OCI-LY1 (cell line): ENCODE results near the gene MYL3.
"Not testable (repeated sequence)": the region's sequence is repeated elsewhere in the genome, so short reads cannot be mapped to it uniquely, and the experiment has no call there.

Source experiments
- H2AFZ ChIP-seq: fragments of 200-600 bp; sonication (generic), shearing (Covaris generic); 2 replicates; pipeline ENCODE4 v1.6.0; 2014; ENCODE audit warnings: antibody characterized with exemption, mild to moderate bottlenecking, low read length
- H3F3A ChIP-seq: fragments of 200-600 bp; sonication (generic), shearing (Covaris generic); 2 replicates; pipeline ENCODE4 v1.6.0; 2014; ENCODE audit warnings: mild to moderate bottlenecking, antibody characterized with exemption, low read length, moderate library complexity; ENCODE audit not compliant: insufficient read depth
- H3K27ac ChIP-seq: fragments of 200-600 bp; sonication (generic); 2 replicates; pipeline ENCODE4 v1.5.1; 2014; ENCODE audit warnings: low read length, mixed run types, mild to moderate bottlenecking, low read depth; ENCODE audit not compliant: poor library complexity, severe bottlenecking
- H3K27me3 ChIP-seq: fragments of 200-600 bp; sonication (generic); 2 replicates; pipeline ENCODE4 v1.6.0; 2014; ENCODE audit warnings: antibody characterized with exemption, mild to moderate bottlenecking, low read length, moderate library complexity; ENCODE audit not compliant: insufficient read depth
- H3K36me3 ChIP-seq: fragments of 200-600 bp; sonication (generic); 2 replicates; pipeline ENCODE4 v1.6.1; 2014; ENCODE audit warnings: mild to moderate bottlenecking, antibody characterized with exemption, low read length, moderate library complexity, mixed read lengths; ENCODE audit not compliant: insufficient read depth
- H3K4me1 ChIP-seq: fragments of 200-600 bp; sonication (generic); 2 replicates; pipeline ENCODE4 v1.5.1; 2014; ENCODE audit warnings: mild to moderate bottlenecking, low read length, moderate library complexity; ENCODE audit not compliant: insufficient read depth, severe bottlenecking
- H3K4me2 ChIP-seq: fragments of 200-600 bp; sonication (generic), shearing (Covaris generic); 2 replicates; pipeline ENCODE4 v1.6.1; 2014; ENCODE audit warnings: low read length
- H3K4me3 ChIP-seq: fragments of 200-600 bp; sonication (generic); 2 replicates; pipeline ENCODE4 v1.5.1; 2014; ENCODE audit warnings: low read length, low read depth, mild to moderate bottlenecking, mixed read lengths; ENCODE audit not compliant: poor library complexity, severe bottlenecking
- H3K79me2 ChIP-seq: fragments of 200-600 bp; shearing (Covaris generic); 2 replicates; pipeline ENCODE4 v1.6.1; 2016; ENCODE audit warnings: mixed run types, low read length, mixed read lengths; ENCODE audit not compliant: insufficient read depth
- H3K9ac ChIP-seq: fragments of 200-600 bp; sonication (generic), shearing (Covaris generic); 2 replicates; pipeline ENCODE4 v1.6.1; 2014; ENCODE audit warnings: mild to moderate bottlenecking, low read length, mixed read lengths
- H3K9me2 ChIP-seq: fragments of 200-600 bp; sonication (generic), shearing (Covaris generic); 2 replicates; pipeline ENCODE4 v1.6.1; 2014; ENCODE audit warnings: low read depth, mild to moderate bottlenecking, low read length, mixed read lengths
- H3K9me3 ChIP-seq: fragments of 200-600 bp; shearing (Covaris generic); 2 replicates; pipeline ENCODE4 v1.6.1; 2014; ENCODE audit warnings: low read length, mixed read lengths
- H4K20me1 ChIP-seq: fragments of 200-600 bp; sonication (generic), shearing (Covaris generic); 2 replicates; pipeline ENCODE4 v1.6.0; 2016; ENCODE audit warnings: mild to moderate bottlenecking, low read length; ENCODE audit not compliant: insufficient read depth
- CTCF ChIP-seq: fragments of 200-600 bp; sonication (generic), shearing (Covaris generic); IDR thresholded peaks from 2 replicates; pipeline ENCODE4 v1.5.1; 2017; ENCODE audit warnings: mild to moderate bottlenecking, antibody characterized with exemption, low read length, moderate library complexity, mixed read lengths
- EZH2 ChIP-seq: fragments of 200-600 bp; sonication (generic), shearing (Covaris generic); IDR thresholded peaks from 2 replicates; pipeline ENCODE4 v1.8.0; 2017; ENCODE audit warnings: borderline replicate concordance, mixed run types, mild to moderate bottlenecking, antibody characterized with exemption, low read length, moderate library complexity, mixed read lengths

Gene MYL3

DNA sequence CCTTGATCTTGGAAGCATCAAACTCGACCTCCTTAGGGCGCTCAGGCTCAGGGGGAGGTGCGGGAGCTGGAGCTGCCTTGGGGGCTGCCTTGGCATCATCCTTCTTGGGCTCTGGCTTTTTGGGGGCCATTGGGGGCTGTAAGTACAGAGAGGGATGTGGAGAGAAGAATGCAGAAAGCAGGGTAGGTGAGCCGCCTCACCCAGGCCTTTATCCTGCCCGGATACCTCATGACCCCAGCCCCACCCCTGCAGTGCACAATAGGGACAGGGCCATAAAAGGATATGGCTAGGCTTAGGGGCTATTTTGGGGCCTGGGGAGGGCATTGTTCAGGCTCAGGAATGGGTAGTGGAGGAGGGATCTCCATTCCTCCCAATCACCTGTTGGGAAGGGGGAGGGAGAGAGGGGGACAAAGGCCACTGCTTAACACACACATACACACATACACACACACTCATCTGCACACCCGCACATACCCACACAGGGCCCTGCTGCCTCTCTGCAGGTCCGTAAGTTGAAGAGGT lies at the start of gene MYL3:
Gene MYL3 (minus strand): TSS at position 184 of the 522 bp plus-strand sequence. CDS start 54 bp downstream, at position 130.
- Histone ChIP-seq H3F3A (no peaks in the 10 kb centered on the region), H3K27ac (no peak within 1 kb of the TSS), H3K9me3 (no peaks in the 10 kb centered on the region), H3K9ac (no peak within 1 kb of the TSS), H3K4me3 (no peak within 1 kb of the TSS), H3K4me1 (no peaks in the 10 kb centered on the region), H4K20me1 (no peaks in the 10 kb centered on the region), H3K27me3 (no peaks in the 10 kb centered on the region), H3K79me2 (no peaks in the 10 kb centered on the region), H3K36me3 (no peaks in the 10 kb centered on the region), H3K9me2 (no peaks in the 10 kb centered on the region), H3K4me2 (no peak within 1 kb of the TSS), H2AFZ (no peak within 1 kb of the TSS)
- no peak for TF ChIP-seq EZH2
- no peak for TF ChIP-seq CTCF

GRCh38 chr3:46912986-46913385 lies 49.7 kb upstream of the MYL3 start:
- no peak overlapping the region for H3K4me2 ChIP-seq
- H4K20me1 ChIP-seq: no peaks in the 10 kb centered on the region
- no peak overlapping the region for H3K9ac ChIP-seq
- H3K4me3 ChIP-seq: no peak overlapping the region
- no peaks in the 10 kb centered on the region for H3F3A ChIP-seq
- TF ChIP-seq EZH2 (no peak), CTCF (no peak)
- H3K36me3 ChIP-seq: peaks cover 20% of the 10 kb centered on the region
- H3K27ac ChIP-seq: no peak overlapping the region
- no peak overlapping the region for H2AFZ ChIP-seq
- H3K9me2 ChIP-seq: no peaks in the 10 kb centered on the region
- peaks cover 4% of the 10 kb centered on the region for H3K4me1 ChIP-seq
- H3K27me3 ChIP-seq: no peaks in the 10 kb centered on the region
- H3K9me3 ChIP-seq: peaks cover 5% of the 10 kb centered on the region; the same call in 1 of the 2 replicates
- H3K79me2 ChIP-seq: no peaks in the 10 kb centered on the region

DNA sequence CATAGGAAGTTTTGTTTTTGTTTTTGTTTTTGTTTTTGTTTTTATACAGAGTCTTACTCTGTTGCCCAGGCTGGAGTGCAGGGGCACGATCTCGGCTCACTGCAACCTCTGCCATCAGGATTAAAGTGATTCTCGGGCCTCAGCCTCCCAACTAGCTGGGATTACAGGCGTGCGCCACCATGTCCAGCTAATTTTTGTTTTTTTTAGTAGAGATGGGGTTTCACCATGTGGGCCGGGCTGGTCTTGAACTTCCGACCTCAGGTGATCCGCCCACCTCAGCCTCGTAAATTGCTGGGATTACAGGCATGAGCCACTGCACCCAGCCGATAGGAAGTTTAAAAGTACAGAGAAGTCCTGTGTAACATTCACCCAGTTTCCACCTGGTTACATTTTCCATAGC lies 47.7 kb upstream of the MYL3 start:
- not testable (repeated sequence) for H4K20me1 ChIP-seq, H3K27ac ChIP-seq, H3K27me3 ChIP-seq, H3K79me2 ChIP-seq, H3K9me3 ChIP-seq, H3K4me1 ChIP-seq, H2AFZ ChIP-seq, H3K9me2 ChIP-seq, H3K4me2 ChIP-seq, H3F3A ChIP-seq, H3K4me3 ChIP-seq, H3K9ac ChIP-seq, H3K36me3 ChIP-seq

GRCh38 chr3:46910166-46910760 lies 47.0 kb upstream of the MYL3 start:
- H3K9me2 ChIP-seq: no peaks in the 10 kb centered on the region
- no peak overlapping the region for H3K4me2 ChIP-seq
- peaks cover 4% of the 10 kb centered on the region; the same call in 1 of the 2 replicates for H3K36me3 ChIP-seq
- no peak overlapping the region for H3K27ac ChIP-seq
- H3K9me3 ChIP-seq: no peaks in the 10 kb centered on the region
- H3K27me3 ChIP-seq: no peaks in the 10 kb centered on the region
- peaks cover 4% of the 10 kb centered on the region for H3K4me1 ChIP-seq
- TF ChIP-seq CTCF (no peak), EZH2 (no peak)
- no peaks in the 10 kb centered on the region for H4K20me1 ChIP-seq
- H3K79me2 ChIP-seq: no peaks in the 10 kb centered on the region
- H2AFZ ChIP-seq: no peak overlapping the region
- no peak overlapping the region for H3K4me3 ChIP-seq
- H3F3A ChIP-seq: no peaks in the 10 kb centered on the region
- no peak overlapping the region for H3K9ac ChIP-seq
